WERI-Rb-1 (cell line): ENCODE measurements around the gene TMPRSS13.
"Not testable (repeated sequence)": the region's sequence is repeated elsewhere in the genome, so short reads cannot be mapped to it uniquely, and the experiment has no call there.

ENCODE experiments used
- DNase-seq: peaks from one replicate; pipeline ENCODE4 v3.0.0-alpha.2; 2020
- H3K27ac ChIP-seq: fragments of 250-450 bp; sonication (Bioruptor Pico); 2 replicates; pipeline ENCODE4 v1.5.1; 2020; ENCODE audit warnings: mild to moderate bottlenecking, moderate library complexity
- H3K27me3 ChIP-seq: fragments of 250-450 bp; sonication (Bioruptor Pico); 2 replicates; pipeline ENCODE4 v1.5.1; 2021; ENCODE audit warnings: mild to moderate bottlenecking, low read depth, moderate library complexity; ENCODE audit not compliant: insufficient read depth, severe bottlenecking
- H3K36me3 ChIP-seq: fragments of 250-450 bp; sonication (Bioruptor Pico); 2 replicates; pipeline ENCODE4 v1.5.1; 2020; ENCODE audit warnings: mild to moderate bottlenecking, moderate library complexity
- H3K4me3 ChIP-seq: 2 replicates; pipeline ENCODE4 v1.5.1; 2011; ENCODE audit warnings: low read depth, mild to moderate bottlenecking, control low read depth, low read length
- H3K9me3 ChIP-seq: fragments of 250-450 bp; sonication (Bioruptor Pico); 2 replicates; pipeline ENCODE4 v1.5.1; 2021; ENCODE audit warnings: mild to moderate bottlenecking, moderate library complexity; ENCODE audit not compliant: severe bottlenecking
- TF ChIP-seq, protein P1 (sequence below): IDR thresholded peaks from 2 replicates; pipeline ENCODE4 v1.5.1; 2011; ENCODE audit warnings: low read depth, mild to moderate bottlenecking, control low read depth, inconsistent platforms, low read length

TMPRSS13 gene

DNA sequence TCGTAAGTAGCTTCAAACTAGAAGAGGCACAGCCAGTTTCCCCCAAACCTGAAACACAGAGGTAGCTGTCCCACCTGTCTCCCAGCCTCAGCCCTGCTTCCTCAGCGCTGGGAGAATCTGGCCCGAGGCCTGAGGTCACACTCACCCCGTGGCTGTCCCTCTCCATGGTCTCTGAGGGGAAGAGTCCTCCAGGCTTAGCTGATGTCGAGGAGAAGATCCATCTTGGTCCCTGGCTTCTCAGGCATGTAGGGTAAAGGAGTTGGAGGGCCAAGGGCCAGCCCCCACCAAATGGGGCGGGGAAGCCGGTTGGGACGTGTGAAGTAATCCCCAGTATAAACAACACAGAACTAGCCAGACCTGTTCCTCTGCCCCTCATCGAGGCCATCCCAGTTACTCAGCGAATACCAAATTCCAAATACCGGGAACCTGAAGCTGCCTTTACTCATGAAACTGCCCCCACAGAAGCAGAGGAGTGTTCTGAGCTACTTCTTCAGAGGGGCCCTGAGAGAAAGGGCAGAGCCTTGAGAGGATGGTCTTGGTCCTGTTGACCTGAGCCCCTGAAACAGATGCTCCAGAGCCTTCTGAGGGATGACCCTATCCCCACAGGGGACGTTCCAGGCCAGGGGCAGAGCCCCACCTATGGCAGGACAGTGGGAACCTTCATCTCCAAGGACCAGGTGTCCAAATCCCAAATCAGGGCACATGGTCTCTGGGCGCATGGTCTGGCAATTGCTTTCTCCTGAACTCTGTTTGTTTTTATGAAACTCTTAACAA is at the start of gene TMPRSS13:
Gene TMPRSS13, minus strand, starts transcription at position 261 of the 774 bp plus-strand sequence. Its CDS starts 95 bp downstream, at position 166.
- DNase-seq: no peak
- no peaks in the 10 kb centered on the region for H3K27me3 ChIP-seq
- H3K4me3 ChIP-seq: no peak within 1 kb of the TSS
- H3K9me3 ChIP-seq: no peaks in the 10 kb centered on the region
- H3K27ac ChIP-seq: no peak within 1 kb of the TSS
- TF ChIP-seq, protein P1, sequence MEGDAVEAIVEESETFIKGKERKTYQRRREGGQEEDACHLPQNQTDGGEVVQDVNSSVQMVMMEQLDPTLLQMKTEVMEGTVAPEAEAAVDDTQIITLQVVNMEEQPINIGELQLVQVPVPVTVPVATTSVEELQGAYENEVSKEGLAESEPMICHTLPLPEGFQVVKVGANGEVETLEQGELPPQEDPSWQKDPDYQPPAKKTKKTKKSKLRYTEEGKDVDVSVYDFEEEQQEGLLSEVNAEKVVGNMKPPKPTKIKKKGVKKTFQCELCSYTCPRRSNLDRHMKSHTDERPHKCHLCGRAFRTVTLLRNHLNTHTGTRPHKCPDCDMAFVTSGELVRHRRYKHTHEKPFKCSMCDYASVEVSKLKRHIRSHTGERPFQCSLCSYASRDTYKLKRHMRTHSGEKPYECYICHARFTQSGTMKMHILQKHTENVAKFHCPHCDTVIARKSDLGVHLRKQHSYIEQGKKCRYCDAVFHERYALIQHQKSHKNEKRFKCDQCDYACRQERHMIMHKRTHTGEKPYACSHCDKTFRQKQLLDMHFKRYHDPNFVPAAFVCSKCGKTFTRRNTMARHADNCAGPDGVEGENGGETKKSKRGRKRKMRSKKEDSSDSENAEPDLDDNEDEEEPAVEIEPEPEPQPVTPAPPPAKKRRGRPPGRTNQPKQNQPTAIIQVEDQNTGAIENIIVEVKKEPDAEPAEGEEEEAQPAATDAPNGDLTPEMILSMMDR: no peak
- H3K36me3 ChIP-seq: no peaks in the 10 kb centered on the region

DNA sequence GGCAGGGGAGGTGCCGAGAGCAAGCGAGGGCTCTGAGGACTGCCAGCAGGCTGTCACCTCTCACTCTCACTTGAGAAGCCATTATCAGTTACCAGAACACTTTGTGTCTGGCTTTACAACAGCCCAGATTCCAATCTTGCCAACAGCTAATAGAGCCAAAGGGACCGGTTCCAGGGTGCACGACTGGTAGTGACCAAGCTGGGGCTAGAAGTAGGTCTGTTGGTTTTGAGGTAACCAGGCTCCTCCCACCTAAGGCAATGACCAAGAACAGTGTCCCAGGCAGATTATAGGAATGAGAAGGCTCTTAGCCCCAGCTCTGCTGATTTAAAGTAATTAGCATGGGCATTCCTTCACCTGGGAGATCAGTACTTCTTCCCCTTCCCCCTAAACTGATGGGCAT is 49.8 kb upstream of the TMPRSS13 start:
- no peak overlapping the region for H3K4me3 ChIP-seq
- DNase-seq: no peak
- H3K9me3 ChIP-seq: no peaks in the 10 kb centered on the region
- no peaks in the 10 kb centered on the region for H3K27me3 ChIP-seq
- TF ChIP-seq, protein P1: no peak
- H3K27ac ChIP-seq: no peak overlapping the region
- no peaks in the 10 kb centered on the region for H3K36me3 ChIP-seq

DNA sequence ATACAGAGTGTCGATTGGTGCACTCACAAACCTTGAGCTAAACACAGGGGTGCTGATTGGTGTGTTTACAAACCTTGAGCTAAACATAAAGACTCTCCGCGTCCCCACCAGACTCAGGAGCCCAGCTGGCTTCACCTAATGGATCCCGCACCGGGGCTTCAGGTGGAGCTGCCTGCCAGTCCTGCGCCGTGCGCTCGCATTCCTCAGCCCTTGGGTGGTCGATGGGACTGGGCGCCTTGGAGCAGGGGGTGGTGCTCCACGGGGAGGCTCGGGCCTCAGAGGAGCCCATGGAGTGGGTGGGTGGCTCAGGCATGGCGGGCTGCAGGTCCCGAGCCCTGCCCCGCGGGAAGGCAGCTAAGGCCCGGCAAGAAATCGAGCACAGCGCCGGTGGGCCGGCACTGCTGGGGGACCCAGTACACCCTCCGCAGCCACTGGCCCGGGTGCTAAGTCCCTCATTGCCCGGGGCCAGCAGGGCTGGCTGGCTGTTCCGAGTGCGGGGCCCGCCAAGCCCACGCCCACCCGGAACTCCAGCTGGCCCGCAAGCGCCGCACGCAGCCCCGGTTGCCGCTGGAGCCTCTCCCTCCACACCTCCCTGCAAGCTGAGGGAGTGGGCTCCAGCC is 49.2 kb upstream of the TMPRSS13 start:
- not testable (repeated sequence) for H3K4me3 ChIP-seq, H3K9me3 ChIP-seq, DNase-seq, H3K36me3 ChIP-seq, H3K27ac ChIP-seq, H3K27me3 ChIP-seq

DNA sequence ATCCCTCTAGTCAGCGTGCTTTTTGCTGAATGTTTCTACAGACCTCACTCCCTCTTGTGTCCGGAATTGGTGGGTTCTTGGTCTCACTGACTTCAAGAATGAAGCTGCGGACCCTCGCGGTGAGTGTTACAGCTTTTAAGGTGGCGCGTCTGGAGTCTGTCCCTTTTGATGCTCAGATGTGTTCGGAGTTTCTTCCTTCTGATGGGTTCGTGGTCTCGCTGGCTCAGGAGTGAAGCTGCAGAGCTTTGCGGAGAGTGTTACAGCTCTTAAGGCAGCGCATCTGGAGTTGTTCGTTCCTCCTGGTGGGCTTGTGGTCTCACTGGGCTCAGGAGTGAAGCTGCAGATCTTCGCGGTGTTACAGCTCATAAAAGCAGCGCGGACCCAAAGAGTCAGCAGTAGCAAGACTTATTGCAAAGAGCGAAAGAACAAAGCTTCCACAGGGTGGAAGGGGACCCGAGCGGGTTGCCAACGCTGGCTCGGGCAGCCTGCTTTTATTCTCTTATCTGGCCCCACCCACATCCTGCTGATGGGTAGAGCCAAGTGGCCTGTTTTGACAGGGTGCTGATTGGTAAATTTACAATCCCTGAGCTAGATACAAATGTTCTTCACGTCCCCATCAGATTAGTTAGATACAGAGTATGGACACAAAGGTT is 48.5 kb upstream of the TMPRSS13 start:
- not testable (repeated sequence) for H3K9me3 ChIP-seq, H3K27ac ChIP-seq, H3K4me3 ChIP-seq, H3K27me3 ChIP-seq, DNase-seq, H3K36me3 ChIP-seq

DNA sequence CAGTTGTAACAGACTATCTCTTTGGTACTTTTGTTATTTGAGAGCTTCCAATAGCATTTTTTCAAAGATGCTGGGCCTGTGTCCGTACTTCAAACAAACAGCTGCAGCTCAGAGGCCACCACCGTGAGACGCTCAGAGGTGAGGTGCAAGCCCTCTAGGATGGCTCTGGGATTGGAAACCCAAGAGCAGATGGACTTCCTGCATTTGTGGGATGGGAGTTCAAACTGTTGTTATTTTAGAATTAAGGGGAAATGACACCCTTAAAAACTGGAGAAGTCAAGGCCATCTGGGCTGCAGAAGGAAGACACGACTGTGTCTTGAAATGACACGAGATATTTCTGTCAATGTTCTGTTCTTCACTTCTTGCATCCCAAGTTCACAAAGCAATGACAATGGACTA is 47.8 kb upstream of the TMPRSS13 start:
- Histone ChIP-seq H3K36me3 (no peaks in the 10 kb centered on the region), H3K27me3 (no peaks in the 10 kb centered on the region), H3K9me3 (no peaks in the 10 kb centered on the region), H3K4me3 (no peak overlapping the region), H3K27ac (no peak overlapping the region)
- no peak for DNase-seq
- TF ChIP-seq, protein P1: no peak

DNA sequence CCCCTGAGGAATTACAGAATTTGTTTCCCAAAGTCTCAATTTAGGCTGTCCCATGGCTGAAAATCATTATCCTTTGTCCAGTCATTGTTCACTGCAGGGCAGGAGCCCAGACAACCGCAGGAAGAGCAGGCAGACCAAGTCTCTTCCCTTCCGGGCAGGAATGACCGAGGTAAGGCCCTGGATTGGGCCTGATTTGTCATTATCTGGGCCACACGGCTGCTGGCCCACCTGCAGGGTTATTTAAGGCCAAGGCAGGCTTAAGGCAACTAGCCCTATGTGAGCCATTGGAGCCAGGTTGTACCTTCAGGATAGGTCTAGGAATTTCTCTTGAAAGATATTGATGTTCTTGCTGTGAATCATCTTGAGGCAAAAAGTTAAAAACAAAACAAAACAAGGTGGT is 47.2 kb upstream of the TMPRSS13 start:
- H3K36me3 ChIP-seq: no peaks in the 10 kb centered on the region
- TF ChIP-seq, protein P1: no peak
- H3K4me3 ChIP-seq: no peak overlapping the region
- H3K27me3 ChIP-seq: no peaks in the 10 kb centered on the region
- H3K9me3 ChIP-seq: no peaks in the 10 kb centered on the region
- no peak overlapping the region for H3K27ac ChIP-seq
- DNase-seq: no peak
